Activated CD8-positive, alpha-beta memory T cell treated with anti-CD3 and anti-CD28 coated beads, Interleukin-2, amount 50 U/mL, for 4 hours (primary cell): ENCODE measurements around the gene GIT2.
"Not testable (repeated sequence)": the region's sequence is repeated elsewhere in the genome, so short reads cannot be mapped to it uniquely, and the experiment has no call there.

Experiments
- DNase-seq: peaks from one replicate; pipeline ENCODE4 v3.0.0-alpha.2; 2020

The GIT2 gene

DNA sequence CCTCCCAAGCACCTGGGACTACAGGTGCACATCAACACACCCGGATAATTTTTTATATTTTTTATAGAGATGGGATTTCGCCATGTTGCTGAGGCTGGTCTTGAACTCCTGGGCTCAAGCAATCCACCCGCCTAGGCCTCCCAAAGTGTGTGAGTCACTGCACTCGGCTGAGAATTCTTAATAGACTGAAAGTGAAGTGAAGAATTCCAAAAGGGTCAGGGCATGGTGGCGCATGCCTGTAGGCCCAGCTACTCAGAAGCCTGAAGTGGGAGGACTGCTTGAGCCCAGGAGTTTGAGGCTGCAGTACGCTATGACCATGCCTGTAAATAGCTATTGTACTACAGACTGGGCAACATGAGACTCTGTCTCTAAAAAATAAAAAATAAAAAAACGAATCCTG is 52.4 kb downstream of the GIT2 start:
- no peak for DNase-seq

DNA sequence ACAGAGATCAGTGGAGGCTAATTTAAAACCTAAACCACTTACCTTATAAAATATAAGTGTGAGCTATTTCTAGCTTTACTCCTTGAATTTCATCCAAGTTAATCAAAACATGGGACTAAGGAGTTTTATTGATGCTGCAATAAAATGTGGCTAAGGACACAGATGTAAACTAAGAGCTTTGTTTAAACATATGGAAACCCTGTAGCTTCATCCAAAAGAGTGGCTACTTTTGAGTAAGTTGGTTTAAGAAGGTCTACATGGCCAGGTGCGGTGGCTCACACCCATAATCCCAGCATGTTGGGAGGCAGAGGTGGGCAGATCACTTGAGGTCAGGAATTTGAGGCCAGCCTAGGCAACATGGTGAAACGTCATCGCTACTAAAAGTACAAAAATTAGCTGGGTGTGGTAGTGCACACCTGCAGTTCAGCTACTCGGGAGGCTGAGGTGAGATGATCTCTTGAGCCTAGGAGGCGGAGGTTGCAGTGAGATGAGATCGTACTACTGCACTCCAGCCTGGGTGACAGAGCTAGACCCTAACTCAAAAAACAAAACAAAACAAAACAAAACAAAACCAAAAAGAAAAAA is 55.7 kb downstream of the GIT2 start:
- DNase-seq = no peak

- no peak for DNase-seq
Observed at GRCh38 chr12:109939504-109939903, 56.7 kb downstream of the GIT2 start.

GRCh38 chr12:109938947-109939346 is 57.2 kb downstream of the GIT2 start:
- no peak for DNase-seq

GRCh38 chr12:109937371-109937770 is 58.8 kb downstream of the GIT2 start:
- DNase-seq = no peak

DNA sequence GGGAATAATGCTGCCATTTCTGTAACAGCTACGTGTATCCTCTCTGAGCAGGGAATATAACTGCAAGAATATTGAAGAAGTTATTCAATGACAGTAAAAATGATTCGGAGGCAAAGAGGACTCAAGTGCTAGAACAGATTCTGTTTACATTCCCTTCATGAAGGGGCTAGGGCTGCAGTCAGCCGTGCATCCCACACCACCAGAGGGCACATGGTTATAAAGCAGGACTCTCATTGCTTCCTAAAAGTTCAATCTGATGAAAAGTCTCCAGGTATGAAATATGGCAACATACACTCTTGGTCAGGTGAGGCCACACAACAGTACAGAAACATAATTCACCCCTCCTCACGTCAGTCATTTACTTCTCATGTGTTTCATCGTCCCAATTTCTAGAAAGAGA is 62.1 kb downstream of the GIT2 start:
- no peak for DNase-seq

GRCh38 chr12:109932878-109933503 is 63.2 kb downstream of the GIT2 start:
- no peak for DNase-seq

DNA sequence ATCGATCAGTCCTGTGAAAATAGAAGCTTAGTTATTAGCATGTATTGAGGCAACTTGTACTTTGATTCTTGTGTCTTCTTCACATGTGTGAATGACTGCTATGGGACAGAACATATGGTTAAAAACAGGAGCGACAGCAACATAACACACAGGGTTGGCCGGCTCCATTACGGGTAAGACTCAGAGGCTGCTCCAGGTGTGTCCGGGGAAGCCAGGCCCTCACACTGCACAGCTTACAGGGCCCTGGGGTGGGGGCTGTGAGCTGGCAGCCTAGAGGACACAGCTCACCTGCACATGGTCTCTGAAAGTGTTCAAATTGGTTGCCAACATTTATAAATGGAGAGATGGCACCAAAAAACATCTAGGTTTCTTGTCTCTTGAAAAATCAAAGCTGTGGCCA is 65.0 kb downstream of the GIT2 start:
- DNase-seq = no peak

DNA sequence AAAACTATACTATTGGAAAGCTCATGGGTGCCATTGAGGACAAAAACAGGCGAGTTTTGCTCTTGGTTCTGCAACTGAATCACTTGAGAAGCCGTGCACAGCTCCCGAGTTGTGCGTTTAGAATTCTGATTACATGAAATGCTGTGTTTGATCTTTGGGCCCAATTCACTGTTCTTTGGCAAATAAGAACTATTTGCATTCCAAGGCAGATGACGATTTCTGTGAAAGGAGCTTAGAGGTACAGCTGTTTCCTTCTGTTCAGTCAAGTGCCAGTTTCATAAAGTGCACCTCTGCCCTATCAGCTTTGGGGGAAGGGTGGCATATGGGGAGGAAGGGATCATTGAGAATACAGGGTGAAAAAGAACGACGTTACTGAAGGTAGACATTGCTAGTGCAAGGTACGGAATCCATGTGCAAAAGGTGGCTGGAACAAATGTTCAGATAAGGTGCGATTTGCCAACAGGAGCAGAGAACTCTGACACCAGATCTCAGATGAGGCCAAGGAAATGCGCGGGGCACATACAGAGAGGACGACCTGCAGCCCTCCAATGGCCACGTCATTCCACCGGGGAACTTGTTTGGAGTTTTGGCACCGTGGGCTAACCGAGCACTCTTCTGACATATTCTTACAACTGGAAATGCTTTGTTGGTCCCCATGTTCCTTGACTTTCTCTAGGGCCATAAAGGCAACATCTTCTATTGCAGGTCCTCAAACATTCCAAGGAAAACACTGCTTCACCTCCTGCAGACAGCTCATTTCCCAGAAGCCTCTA is 66.0 kb downstream of the GIT2 start:
- no peak for DNase-seq

DNA sequence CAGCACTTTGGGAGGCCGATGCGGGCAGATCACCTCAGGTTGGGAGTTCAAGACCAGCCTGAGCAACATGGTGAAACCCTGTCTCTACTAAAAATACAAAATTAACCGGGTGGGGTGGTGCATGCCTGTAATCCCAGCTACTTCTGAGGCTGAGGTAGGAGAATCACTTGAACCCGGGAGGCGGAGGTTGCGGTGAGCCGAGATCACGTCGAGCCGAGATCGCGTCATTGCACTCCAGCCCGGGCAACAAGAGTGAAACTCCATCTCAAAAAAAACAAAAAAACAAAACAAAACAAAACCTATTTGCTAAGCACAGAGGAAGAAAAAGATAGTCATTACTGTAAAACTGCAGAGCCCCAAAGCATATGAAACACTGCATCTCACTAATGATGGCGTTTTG is 66.8 kb downstream of the GIT2 start:
- DNase-seq = not testable (repeated sequence)

DNA sequence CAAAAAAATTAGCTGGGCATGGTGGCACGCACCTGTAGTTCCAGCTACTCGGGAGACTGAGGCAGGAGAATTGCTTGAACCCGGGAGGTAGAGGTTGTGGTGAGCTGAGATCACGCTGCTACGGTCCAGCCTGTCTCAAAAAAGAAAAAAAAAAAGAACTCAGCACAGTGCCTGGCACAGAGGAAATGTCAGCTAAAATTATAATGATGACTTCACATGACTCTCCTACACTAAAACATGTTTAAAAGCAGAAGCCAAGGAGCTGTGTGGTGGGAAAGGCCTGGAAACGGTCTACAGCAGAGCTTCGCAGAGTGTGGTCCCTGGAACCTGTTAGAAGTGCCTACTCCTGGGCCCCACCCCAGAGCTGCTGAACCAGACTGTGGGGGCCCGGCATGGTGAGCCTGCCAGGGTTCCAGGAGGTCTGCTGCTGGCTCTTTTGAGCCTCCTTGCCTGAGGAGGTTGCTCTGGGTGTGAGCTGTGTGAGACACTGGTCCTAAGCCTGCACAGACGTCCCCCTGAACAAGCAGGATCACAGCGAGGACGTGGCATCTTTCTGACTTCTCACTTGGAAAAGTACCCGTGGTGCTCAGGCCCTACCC is 68.0 kb downstream of the GIT2 start:
- DNase-seq = no peak

DNA sequence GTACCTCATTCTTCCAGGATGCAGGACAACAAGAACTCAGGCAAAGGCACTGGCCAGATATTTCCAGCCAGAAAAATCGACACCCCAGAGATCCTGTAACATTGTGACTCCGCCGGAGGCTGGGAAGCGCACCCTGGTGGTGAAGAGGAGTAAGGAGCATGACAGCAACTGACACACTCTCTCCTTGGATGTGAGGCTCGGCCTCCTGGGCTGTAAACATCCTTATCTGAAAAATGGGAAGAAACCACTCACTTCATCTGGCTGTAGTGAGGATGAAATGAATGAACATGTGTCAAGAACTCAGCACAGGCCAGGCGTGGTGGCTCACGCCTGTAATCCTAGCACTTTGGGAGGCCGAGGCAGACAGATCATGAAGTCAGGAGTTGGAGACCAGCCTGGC is 68.5 kb downstream of the GIT2 start:
- peak; percentile 27 for DNase-seq

DNA sequence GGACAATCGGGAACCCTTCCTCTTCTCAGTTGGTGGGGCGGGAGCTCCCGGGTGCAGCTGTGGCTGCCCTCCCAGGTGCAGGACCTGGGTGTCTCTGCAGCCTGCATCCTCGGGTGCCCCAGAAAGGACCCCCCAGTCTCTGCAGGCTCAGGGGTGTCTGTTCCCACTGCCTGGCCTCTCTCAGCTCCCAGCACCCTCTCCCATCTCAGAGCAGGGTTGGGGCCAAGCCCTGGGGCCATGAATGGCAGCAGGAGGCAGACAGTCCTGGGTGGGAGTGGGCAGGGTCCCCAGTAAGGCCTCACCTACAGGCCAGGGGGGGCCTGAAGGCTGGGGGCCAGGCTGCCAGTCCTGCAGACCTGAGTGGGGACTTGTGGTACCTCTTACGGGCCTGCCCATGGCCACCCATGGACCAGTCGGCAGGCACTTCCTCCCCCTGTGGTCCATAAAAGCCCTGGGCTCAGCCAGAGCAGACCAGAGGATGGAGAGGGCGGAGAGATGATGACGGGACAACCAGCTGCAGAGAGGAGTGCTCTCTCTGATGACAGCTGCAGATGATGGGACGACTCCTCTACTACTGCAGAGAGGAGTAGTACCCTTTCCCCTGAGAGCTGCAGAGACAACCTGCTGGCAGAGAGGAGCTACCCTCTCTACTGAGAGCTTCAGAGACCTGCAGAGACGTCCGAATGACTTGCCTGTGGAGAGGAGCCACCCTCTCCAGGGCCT is 69.5 kb downstream of the GIT2 start:
- DNase-seq = no peak

- no peak for DNase-seq
Observed at GRCh38 chr12:109926016-109926415, 70.2 kb downstream of the GIT2 start.

DNA sequence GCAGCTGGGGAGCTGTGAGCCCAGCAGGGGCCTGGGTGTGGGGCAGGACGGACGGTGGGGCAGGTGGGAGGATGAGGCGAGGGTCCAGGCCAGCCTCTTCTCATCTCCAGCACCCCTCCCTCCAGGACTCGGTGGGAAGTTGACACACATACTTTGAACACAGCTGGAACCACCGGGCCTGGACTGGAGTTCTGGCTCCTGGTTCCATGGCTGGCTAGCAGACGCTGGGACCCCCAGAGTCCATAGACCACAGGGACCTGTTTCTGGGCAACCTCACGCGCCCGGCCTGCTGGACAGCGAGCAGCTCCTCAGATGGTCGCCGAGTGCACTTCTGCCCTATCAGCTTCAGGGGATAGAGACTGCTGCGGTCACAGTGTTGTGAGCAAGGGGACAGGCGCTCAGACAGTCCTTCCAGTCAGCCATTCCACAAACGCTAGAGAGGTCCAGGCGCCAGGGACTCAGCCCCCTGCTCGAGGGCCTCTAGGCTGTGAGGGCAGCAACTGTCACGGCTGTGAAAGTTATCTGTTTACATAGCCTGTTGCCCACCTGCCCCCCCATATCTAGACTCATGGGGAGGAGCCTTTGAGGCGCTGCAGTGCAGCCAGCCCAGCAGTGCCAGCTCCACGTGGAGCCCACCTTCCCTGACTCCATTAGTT is 70.9 kb downstream of the GIT2 start:
- DNase-seq = no peak

DNA sequence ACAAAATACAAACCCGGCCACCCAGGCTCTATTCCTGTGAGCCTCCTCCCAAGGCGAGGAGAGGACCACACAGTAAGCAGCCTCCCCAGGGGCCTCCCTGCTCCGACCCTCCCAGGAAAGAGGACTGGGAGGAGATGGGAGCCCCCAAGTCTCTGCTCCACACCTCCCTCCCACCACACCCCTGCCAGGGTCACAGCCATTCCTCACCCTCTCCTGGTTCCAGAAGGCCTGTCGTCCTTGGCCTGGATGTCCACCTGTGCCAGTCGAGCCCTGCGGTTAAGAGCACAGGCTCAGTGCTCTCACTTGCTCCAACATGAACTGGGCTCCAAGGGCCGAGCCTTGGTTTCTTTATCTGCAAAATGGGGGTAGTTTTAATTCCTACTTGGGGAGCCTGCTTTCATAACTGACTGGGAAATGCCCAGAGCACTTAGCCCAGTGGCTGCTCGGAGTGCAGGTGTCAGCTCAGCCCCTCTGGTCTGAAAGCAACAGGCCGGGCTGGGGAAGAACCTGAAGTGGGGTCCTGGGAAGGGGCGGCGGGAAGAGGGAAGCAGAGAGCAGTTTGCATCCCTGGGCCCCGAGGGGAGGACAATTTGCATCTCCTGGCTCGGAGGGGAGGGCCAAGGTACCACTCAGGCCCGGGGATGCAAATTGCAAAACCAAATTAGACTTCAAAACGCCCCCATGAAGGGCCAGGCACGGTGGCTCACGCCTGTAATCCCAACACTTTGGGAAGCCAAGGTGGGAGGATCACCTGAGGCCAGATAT is 72.5 kb downstream of the GIT2 start:
- DNase-seq = no peak

- no peak for DNase-seq
Observed at GRCh38 chr12:109923038-109923437, 73.1 kb downstream of the GIT2 start.

DNA sequence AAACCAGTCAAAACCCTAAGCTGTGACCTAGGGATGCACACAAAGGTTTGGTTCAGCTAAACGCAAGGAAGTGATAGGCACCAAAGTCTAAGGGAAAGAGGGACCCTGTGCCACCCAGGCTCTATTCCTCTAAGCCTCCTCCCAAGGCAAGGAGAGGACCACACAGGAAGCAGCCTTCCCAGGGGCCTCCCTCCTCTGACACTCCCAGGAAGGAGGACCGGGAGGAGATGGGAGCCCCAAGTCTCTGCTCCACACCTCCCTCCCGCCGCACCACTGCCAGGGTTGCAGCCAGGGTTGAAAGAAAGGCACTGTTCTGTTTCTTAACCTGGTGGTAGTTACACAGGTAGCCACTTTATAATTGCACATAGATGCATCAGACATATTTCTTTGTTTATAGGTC is 74.2 kb downstream of the GIT2 start:
- DNase-seq = no peak

GRCh38 chr12:109920261-109920780 is 75.8 kb downstream of the GIT2 start:
- no peak for DNase-seq

- DNase-seq = no peak
Observed at GRCh38 chr12:109919456-109919855, 76.7 kb downstream of the GIT2 start.

- no peak for DNase-seq
Observed at GRCh38 chr12:109916045-109916444, 80.1 kb downstream of the GIT2 start.
